NCI-H146 treated with DMSO at 0.1 percent for 48 hours (cell line): Measurements from ENCODE around the gene CAMKMT.

ENCODE experiments used
- DNase-seq: peaks from one replicate; lab custom pipeline; 2025; ENCODE audit not compliant: unreplicated experiment; lab: John Stamatoyannopoulos, UW

Gene CAMKMT

DNA sequence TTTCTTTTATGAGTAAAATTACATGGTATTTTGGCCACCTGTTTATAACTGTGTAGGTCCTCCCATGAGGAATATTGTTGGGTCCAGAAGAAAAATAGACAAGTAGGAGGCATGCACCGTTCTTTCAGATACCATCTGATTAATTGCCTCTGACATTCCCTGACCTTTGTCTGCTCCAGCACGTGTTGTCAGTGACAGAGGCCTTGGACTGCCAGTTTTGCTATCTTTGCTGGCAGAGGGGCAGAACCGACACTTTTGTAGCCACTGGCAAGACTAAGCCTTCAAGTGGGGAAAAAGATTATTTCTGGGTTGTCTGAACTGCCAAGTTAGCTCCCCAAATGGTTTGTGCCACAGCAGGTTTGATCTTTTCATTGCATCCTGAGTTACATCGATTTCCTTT is 276.9 kb downstream of the CAMKMT start:
- DNase-seq, result no peak

DNA sequence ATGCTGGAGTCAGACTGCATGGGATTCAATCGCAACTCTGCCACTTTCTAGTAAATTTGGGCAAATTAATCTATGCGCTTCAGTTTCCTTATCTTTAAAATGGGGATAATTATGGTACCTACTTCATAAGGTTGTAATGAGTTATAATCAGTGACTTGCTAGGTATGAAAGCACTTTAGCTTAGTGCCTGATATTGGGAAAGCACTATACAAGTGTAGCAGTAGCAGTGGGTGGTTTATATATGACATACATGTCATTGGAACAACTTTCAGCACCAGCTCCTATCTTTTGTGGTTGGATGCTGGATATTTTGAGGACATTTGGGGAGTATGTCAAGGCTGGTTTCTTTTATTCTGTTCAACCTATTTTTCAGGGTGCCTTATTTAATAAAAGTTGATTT is 277.7 kb downstream of the CAMKMT start:
- DNase-seq, result no peak

DNA sequence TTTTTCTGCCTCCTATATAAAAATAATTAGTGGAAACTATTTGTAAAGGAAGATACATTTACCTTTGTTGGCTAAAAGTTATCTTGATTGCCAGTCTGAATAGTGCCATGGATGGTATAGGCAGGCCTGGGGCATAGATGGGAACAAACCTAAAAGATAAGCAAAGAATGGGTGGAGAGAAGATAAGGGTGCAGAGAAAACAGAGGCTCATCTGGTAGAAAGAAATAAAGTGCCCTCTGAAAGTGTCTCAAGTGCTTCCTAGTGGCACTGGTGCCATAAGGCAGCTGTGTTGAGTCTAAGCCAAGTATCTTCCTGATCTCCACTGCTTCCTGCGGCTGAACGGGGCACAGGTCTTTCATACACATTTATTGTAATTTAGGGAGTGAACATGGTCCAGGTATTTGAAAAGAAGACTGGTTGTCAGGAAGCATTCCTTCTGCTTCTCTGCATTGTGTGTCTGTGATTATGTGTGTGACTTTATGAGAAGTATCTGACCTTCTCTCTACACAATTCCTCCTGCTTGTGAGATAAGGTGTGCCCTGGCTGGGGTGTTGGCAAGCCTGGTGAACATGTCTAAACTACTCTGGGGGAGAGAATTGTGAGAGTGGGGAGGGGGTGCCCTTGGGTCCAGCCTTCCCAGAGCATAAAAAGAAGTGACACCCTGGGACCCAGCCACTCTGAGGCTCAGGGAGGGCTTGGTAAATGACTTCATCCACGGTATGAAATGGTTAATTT is 280.5 kb downstream of the CAMKMT start:
- DNase-seq, result no peak

DNA sequence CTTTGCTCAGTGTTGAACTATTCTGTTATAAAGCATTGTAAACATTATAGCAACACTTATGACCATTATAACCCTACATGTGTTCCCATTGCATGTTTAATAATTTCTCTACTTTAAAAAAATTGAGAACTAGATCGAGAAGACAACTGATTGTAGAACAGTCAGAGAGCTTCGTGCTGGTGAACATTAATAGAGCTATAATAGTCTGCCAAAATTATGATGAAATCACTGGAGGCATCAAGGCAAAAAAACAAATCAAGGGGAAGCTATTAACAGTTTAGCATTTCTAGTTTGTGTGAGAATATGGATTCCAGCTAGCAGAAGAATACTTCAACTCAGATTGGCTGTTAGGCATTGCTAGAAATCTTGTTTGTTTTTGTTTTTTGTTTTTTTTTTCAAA is 284.2 kb downstream of the CAMKMT start:
- DNase-seq, result no peak

DNA sequence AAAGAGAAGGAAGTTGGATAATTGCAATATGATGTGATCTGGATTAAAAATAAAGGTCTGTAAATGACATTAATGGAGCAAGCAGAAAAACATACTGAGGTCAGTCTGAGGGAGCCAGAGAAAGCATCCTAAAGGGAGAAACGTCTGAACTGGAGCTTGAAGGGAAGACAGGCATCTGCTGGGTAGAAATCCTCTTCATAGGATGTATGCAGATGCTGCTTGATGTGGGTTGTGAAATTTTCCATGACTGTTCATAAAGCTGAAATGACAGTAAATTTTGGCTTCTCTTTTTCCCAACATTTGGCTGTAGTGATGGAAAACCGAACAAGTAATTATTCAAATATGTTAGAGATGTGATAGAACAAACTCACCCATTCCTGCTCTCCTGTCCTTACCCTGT is 287.6 kb downstream of the CAMKMT start:
- no peak for DNase-seq

DNA sequence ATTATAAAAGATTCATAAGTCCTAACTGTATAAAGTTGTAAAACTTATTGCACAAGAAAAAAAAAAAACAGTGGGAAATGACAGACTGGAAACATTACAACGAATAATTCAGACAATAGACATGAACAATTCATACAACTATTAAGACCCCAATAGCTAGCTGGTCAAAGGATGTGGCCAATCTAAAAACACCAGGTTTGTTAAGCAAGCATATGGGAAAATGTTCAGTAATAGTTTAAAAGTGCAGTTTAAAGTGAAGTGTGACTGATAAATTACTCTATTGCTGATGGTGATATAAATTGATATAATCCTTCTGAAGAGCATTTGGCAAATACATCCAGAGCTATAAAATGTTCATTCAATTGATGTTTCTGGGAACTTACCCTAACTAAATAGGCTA is 289.0 kb downstream of the CAMKMT start:
- no peak for DNase-seq

DNA sequence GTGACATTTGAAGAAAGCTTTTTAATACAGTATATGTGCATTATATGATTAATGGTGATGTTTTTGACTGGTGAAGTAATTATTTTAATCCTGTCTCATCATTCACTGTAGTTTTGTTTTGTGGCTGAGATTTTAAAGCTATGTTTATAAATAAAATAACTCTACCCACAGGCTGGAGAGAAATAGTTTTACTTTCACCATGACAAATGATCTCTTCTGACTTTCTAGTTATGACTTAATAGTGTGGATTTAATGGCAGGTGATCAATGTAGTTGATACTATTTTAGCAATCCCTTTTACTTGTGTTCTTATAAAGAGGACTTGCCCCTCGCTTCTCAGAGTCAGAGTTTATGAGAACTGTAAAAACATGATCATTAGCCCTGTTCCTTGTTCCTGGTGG is 290.2 kb downstream of the CAMKMT start:
- no peak for DNase-seq

DNA sequence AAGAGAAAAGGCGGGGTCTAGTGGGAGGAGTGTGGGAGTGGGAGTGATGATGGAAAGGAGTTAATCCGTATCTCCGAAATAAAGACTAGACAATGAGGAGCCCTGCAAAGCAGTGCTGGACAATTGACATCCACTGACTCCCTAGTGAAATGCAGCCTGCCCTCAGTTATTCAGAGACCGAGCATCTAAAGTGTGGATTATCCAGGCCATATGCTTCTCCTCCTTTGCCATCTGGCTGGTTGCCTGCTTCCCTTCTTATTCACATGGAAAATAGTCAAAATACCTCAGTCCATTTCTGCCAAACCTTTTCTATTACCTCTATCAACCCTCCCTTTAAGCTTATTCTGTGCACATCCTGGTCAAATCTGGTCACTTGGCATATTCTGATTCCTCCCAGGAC is 291.0 kb downstream of the CAMKMT start:
- no peak for DNase-seq

DNA sequence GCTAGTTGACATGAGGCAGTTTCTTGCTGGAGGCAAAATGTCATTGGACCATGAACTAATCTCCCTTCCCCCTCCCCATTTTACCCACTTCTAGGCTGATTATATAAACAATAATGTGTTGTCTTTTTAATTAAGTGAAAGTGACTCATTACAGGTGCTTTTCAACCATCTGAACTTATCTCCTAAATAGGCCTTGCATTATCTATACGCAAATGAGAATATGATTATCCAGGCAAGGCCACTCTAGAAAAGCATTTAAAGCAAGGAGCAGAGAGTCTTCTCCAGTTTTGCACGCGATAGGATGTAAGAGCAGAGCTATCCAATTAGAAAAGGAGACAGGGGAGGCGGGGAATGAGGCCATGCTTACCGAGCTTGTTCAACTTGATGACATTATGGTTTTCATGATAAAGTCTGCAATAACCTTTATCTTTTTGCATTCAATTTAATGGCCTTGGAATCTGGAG is 293.7 kb downstream of the CAMKMT start:
- peak; percentile 98 for DNase-seq

DNA sequence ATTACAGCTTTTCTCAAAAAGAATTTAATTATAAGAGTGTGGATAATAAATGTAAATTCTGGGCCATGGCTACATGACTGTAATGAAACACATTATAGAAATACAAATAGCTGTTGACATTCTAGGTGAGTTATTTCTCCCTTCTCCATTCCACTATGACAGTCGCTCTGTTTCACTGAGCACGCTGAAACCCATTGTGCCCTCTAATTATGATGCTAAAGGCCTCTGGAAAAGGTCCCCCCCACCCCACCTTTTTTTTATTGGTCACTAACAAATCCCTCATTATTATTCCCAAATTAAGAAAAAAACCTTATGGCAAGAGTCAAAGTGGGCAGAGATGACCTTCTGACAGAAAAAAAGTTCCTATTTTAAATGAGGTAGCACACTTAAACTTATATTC is 294.7 kb downstream of the CAMKMT start:
- DNase-seq, result peak; percentile 32

DNA sequence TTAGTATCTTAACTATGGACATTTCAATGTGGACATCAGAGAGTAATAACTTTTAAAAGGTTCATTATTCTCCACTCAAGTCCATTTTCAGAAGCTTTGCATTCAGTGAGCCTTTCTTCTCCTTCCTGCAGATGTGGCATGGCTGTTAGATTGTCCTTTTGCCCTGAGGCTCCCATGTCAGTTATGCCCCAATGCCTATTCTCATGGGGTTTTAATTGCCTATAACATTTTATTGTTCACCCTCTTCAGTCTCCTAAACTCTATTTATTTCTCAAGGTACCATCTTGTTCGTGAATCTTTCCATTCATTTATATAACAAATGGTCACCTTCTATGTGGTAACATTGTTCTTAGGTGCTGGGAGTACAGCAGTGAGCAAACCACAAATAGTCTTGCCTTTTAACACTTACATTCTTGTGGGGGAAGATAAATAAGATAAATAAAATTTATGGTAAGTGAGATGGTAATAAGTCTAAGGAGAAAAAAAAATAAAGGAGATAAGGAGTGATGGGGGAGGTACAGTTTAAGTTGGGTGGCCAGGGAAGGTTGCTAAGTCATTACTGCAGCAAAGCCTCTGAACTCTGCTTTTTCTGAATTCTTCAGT is 301.8 kb downstream of the CAMKMT start:
- peak; percentile 66 for DNase-seq

DNA sequence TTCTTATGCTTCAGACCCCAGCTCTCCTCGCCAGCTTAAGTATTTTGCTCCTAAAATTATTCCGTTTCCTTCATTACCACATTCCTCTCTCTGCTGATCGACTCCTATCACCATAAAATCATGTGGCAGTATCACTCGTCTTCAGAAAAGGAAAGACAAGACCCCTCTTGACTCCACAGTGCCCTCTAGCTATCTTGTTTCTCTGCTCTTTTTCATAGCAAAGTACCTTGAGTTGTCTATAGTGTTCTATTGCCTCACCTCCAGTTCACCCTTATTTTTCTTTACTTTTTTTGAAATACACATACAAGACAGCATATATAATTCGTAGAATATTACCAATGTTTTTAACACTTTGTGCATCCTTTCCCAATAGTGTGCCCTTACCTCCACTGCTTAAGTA is 306.6 kb downstream of the CAMKMT start:
- DNase-seq, result peak; percentile 54

DNA sequence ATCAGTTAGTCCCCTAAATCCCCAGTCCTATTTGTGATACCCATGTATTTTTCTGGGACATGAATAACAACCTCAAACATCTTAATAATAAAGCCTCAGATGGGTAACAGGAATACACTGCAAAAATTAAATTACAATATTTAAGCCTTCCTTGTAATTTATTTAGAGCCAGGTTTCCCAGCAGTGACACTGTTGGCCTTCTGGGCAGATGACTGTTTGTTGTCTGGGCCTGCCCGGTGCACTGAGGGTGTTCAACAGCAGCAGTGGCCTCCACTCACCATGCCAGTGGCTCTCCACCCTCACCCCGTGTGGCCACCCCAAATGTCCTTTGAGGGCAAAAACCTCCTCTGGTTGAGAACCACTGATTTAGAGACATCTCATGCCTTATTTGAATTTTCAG is 309.5 kb downstream of the CAMKMT start:
- DNase-seq, result no peak

DNA sequence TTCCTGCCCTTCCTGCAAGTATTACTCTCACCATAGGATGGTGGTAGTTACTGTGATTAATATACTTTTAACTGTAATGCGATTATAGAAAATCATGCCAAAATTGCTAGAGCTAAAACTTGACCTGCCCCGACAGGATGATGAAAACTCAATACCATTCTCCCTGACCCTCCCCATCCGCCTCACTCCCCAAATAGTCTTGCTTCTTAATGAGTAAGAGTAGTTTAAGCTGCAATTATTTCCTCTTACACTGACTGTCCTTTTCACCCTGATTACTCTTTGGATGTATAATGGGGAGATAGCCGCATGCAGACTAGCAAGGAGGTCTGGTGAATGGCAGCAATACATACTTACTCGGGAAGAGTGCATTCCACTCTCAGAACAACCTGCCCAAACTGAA is 310.2 kb downstream of the CAMKMT start:
- DNase-seq, result no peak

DNA sequence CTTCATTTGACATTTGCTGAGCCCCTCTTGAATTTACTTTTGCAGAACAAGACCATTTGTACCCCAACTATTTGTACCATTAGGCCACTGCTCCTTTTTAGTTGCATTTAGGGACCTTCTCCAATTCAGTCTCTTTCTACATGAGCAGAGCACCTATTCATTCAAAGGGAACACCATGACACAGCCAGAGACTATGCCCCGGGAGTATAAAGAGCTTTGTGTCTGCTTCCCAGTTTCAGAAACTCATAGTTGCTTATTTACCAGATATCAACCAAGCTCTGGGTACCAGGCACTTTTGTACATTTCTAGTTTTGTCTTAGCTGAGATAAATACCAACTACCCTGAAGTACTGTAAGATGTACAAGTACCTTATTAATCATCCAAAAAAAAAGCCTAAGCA is 310.7 kb downstream of the CAMKMT start:
- DNase-seq, result no peak

DNA sequence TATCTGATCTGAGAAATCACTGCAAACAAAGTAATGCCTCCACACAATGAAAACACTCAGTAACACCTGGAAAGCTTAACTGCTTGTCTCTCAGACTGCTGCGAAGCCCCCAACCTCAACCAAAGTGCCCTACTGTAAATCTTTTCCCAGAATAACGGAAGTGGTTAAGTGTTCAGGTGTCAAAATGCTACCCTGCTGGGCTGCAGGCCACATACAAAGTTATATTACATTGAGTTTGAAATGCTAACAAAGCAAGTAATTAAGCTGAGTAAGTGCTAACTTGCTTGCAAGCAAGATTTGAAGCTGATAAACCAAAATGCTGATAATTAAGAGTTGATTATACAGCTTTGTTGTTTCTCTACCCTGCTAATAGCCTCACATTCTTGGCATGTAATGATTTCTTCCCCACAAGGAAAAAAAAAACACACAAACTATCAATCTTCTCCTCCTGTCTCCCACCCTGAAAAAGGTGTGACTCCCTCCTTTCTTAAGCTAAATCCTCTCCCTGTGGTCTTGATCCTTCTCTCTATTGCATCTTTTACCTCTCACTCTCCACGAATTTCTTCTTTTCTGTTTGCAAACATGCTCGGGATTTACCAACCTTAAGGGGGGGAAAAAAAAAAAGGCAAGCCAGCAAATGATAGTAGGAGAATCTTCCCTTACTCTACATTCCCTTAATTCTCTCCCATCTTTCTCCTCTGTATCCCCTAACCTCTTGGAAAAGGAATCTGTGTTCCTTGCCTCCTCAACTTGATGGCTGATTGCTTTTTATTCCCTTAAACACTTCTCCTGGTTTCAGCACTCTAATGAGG is 312.9 kb downstream of the CAMKMT start:
- DNase-seq, result peak; percentile 56

DNA sequence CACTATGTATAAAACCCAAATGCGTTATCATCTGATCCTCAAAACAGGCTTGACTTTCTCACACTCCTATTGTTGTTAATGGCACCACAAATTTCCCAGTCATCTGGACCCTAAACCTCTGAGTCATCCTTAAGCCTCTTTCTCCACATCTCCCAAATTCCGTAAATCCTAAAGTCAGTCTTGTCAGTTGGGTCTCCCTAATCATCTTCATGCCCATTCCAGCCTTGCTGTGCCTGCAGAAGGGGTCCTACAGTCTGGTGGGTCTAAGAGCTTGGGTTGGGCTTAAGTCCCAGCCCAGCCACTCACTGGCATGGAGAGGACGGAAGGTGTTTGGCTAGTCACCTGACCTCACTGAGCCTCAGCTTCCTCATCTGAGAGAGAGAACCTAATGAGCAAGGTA is 314.6 kb downstream of the CAMKMT start:
- no peak for DNase-seq

DNA sequence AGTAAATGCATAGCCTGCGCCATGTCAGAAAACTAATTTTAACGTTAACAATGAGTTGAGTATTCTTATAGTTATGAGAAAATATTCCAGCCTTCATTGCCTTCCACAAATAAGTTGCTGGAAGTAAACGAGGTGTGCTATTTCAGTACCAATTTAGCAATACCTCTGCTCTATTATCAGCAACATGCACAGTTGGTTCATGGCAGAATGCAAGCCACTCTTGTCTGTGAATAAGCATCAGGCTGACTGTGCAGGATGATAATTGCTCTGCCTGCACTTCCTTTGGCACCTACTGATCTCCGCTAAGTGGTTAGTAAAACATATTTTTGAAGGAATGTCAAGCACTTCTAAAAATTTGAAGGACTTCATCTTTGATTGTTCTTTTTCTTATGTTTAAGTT is 317.8 kb downstream of the CAMKMT start:
- no peak for DNase-seq

DNA sequence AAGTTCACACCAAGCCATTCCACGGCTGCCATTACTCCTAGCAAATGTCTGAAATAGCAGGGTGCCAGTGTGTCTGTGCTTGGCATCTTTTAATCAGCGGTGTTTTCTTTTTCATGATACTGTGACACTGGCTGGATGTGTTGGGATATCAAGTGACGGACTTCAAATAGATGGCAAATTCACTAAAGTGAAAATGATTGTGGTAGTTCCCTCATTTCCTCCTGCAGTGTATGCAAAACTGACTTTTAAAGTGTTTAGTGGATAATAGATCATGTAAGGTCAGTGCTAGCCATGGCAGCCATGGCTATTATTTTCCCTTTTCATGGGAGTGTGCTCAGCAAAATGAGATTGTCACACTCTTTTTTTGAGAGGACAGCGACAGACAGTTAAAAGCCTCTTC is 318.2 kb downstream of the CAMKMT start:
- DNase-seq, result no peak

DNA sequence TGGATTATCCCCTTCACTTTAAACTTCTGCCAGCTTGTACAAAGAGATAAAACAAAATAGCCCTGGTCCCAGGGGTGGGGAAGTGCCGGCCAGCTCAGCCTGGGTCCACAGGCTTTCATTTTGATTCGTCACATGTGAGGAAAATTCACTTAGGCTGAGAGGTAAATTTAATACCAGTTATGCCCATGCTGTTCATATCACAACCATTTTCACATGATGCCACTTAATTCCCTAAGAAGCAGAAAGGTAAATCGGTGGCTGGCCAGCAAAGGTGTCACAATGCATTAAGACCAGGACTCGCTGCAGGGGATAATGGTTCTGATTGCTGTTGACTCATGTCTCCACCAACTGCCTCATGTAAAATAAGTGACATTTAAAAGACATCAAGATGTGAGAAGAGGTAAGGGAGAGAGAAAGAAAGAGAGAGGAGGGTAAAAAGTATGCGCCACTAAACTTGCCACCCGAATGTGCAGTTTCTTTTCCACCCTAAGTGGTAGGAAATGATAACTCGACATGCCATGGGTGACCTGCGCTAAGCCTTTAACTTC is 318.8 kb downstream of the CAMKMT start:
- peak; percentile 29 for DNase-seq

DNA sequence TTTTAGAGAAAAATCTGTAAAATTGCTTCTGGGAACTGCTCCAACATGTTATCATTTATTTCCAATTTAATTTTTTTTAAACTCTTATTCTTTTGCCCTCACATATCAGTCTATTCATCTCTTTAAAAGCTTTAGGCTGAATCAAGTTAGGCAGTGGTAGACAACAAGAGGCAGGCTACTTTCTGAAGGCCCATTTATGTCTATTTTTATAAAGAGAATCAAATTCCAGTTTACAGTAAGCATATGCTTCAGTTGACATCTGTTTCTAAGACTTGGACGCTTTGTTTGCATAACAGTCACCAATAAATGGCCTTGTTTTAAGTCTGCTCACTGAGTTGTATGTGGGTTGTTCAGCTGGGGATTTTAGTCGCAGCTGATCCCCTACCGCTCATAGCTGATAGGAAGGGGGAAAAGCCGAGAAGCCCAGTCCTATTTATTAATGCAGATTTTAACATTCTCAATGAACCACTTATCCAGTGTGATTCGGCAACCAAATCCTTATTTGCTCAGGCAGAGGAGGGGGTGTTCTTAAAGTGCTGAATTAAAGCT is 319.3 kb downstream of the CAMKMT start:
- peak; percentile 35 for DNase-seq

DNA sequence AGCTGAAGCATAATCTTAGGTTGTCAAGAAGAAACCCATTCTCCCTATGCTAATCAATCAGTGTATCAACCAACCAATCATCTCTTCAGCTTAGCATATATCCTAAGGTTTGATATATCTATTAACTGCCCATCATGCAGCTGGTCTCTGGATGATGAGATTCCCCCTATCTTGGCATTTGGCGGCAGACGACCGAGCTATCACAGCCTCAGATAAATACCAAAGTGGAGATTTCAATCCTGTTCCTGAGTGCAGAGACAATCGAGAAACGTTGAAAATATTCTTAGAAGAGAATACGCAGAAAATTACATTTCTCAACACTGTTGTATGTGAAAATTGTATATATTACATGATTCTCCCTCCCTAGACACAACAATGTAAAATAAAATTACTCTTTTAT is 320.7 kb downstream of the CAMKMT start:
- no peak for DNase-seq
